HL-60 (cell line): ENCODE results near the gene ATP8A2.

Source experiments
- DNase-seq, 2 experiments: peaks; one replicate each; pipeline ENCODE4 v3.0.0-alpha.2; 2010 to 2020; ENCODE audit warnings: low read depth in 1 of 2, low spot score in 1 of 2
- H3K27ac ChIP-seq: fragments of 250-450 bp; sonication (Bioruptor Pico); replicated peaks from 2 replicates; pipeline ENCODE4 v1.5.1; 2020; ENCODE audit warnings: mild to moderate bottlenecking, moderate library complexity
- H3K27me3 ChIP-seq: fragments of 250-450 bp; sonication (Bioruptor Pico); 2 replicates; pipeline ENCODE4 v1.5.1; 2021; ENCODE audit warnings: mild to moderate bottlenecking, moderate library complexity; ENCODE audit not compliant: insufficient read depth, poor library complexity, severe bottlenecking
- H3K4me3 ChIP-seq: replicated peaks from 2 replicates; pipeline ENCODE4 v1.5.1; 2011; ENCODE audit warnings: mild to moderate bottlenecking, control low read depth, low read length; ENCODE audit not compliant: insufficient read depth
- GABPA ChIP-seq: IDR thresholded peaks from 2 replicates; pipeline ENCODE4 v1.6.1; 2012; ENCODE audit warnings: low read depth
- POLR2AphosphoS5 ChIP-seq: IDR thresholded peaks from 2 replicates; pipeline ENCODE4 v1.6.1; 2012; ENCODE audit warnings: low read depth
- SPI1 ChIP-seq: IDR thresholded peaks from 2 replicates; pipeline ENCODE4 v1.6.1; 2012; ENCODE audit warnings: low read depth, mild to moderate bottlenecking, borderline replicate concordance
- TF ChIP-seq, protein P1 (sequence below): IDR thresholded peaks from 2 replicates; pipeline ENCODE4 v1.6.1; 2012; ENCODE audit warnings: low read depth; ENCODE audit not compliant: insufficient replicate concordance
- TF ChIP-seq, protein P2 (sequence below): IDR thresholded peaks from one replicate; pipeline ENCODE4 v1.5.1; 2011; ENCODE audit warnings: low read length, control low read depth, inconsistent platforms; ENCODE audit not compliant: insufficient read depth

ATP8A2 gene

DNA sequence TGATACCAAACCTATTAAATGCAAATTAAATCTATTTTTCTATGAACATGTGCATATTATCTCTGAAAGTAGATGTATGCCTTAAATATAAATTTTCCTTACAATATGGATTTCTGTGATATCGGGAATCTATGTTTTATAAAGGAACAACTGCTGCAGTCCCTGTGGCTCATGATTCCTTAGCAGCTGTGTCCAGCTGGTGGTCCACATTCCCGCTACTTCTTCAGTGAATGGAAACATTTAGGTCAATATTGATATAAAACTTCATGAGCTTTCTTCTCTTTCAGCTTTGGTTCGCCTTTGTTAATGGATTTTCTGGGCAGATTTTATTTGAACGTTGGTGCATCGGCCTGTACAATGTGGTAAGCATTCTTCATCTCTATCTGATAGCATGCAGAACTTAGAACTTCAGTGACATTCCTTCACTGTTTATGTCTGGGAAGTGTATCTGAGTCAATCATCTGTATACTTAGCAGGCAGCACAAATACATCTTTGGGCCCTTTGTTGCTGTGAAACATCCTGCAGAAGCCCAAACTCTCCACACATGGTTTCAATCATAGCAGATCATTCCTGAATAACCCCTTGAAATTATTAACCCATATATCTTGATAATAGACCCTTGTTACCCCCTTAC lies 456.2 kb downstream of the ATP8A2 start:
- TF ChIP-seq GABPA (no peak), POLR2AphosphoS5 (no peak), SPI1 (no peak)
- TF ChIP-seq, protein P1, sequence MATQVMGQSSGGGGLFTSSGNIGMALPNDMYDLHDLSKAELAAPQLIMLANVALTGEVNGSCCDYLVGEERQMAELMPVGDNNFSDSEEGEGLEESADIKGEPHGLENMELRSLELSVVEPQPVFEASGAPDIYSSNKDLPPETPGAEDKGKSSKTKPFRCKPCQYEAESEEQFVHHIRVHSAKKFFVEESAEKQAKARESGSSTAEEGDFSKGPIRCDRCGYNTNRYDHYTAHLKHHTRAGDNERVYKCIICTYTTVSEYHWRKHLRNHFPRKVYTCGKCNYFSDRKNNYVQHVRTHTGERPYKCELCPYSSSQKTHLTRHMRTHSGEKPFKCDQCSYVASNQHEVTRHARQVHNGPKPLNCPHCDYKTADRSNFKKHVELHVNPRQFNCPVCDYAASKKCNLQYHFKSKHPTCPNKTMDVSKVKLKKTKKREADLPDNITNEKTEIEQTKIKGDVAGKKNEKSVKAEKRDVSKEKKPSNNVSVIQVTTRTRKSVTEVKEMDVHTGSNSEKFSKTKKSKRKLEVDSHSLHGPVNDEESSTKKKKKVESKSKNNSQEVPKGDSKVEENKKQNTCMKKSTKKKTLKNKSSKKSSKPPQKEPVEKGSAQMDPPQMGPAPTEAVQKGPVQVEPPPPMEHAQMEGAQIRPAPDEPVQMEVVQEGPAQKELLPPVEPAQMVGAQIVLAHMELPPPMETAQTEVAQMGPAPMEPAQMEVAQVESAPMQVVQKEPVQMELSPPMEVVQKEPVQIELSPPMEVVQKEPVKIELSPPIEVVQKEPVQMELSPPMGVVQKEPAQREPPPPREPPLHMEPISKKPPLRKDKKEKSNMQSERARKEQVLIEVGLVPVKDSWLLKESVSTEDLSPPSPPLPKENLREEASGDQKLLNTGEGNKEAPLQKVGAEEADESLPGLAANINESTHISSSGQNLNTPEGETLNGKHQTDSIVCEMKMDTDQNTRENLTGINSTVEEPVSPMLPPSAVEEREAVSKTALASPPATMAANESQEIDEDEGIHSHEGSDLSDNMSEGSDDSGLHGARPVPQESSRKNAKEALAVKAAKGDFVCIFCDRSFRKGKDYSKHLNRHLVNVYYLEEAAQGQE, result no peak
- TF ChIP-seq, protein P2, sequence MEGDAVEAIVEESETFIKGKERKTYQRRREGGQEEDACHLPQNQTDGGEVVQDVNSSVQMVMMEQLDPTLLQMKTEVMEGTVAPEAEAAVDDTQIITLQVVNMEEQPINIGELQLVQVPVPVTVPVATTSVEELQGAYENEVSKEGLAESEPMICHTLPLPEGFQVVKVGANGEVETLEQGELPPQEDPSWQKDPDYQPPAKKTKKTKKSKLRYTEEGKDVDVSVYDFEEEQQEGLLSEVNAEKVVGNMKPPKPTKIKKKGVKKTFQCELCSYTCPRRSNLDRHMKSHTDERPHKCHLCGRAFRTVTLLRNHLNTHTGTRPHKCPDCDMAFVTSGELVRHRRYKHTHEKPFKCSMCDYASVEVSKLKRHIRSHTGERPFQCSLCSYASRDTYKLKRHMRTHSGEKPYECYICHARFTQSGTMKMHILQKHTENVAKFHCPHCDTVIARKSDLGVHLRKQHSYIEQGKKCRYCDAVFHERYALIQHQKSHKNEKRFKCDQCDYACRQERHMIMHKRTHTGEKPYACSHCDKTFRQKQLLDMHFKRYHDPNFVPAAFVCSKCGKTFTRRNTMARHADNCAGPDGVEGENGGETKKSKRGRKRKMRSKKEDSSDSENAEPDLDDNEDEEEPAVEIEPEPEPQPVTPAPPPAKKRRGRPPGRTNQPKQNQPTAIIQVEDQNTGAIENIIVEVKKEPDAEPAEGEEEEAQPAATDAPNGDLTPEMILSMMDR, result no peak
- H3K4me3 ChIP-seq, result no peak overlapping the region
- no peak overlapping the region for H3K27ac ChIP-seq
- no peaks in the 10 kb centered on the region for H3K27me3 ChIP-seq
- DNase-seq, result no peak

DNA sequence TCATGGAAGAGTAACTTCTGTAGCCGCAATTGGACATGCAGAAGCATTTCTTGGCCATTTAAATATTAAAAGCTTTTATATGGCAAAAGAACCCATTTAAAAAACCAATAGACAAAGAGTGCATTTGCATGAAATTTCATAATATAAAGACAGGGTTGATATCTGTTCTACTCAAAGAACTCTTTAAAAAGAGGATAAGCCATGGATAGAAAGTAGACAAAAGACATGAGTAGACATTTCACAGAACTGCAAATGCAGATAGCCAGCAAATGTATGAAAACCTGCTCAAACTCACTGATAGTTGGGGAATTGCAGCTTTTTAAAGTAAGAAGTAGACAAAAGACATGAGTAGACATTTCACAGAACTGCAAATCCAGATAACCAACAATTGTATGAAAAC lies 462.0 kb downstream of the ATP8A2 start:
- no peak for TF ChIP-seq GABPA
- TF ChIP-seq, protein P2, result no peak
- TF ChIP-seq, protein P1, result no peak
- DNase-seq, result no peak
- no peak overlapping the region for H3K4me3 ChIP-seq
- H3K27me3 ChIP-seq, result no peaks in the 10 kb centered on the region
- no peak overlapping the region for H3K27ac ChIP-seq

DNA sequence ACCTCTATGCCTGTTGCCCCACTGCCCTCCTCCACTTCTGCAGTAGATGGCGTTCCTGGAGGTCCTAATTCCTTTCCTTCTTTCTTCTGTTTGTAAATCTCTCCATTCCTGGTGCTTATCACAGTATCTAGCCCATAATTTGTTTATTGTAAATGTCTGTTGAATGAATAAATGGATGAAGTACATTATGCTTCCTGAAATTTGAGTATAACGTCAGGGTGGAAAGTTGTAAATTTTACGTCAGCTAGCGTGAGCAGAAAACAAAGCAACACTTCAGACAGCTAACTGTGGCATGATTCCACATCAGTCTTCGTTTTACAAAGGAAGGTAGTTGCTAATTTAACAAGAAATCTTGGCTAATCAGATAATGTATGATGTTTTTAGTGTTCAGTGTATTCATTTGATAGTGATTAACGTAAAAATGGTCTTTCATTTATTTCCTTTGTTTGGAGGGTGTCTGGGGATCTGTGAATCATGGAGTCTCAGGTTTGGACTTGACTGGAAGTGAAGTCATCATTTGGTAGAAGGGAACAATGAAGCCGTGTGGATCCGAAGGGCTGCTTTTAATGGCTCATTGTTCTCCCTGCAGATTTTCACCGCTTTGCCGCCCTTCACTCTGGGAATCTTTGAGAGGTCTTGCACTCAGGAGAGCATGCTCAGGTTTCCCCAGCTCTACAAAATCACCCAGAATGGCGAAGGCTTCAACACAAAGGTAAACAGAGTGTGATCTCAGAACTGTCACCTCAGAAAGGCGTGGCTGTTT lies 465.0 kb downstream of the ATP8A2 start:
- H3K27me3 ChIP-seq, result no peaks in the 10 kb centered on the region
- H3K27ac ChIP-seq, result no peak overlapping the region
- H3K4me3 ChIP-seq, result no peak overlapping the region
- DNase-seq, result no peak
- TF ChIP-seq SPI1 (no peak), GABPA (no peak), POLR2AphosphoS5 (no peak)
- TF ChIP-seq, protein P1, result no peak
- TF ChIP-seq, protein P2, result no peak
